SK-N-SH treated with all-trans-retinoic acid at 6 μM for 48 hours (cell line): ENCODE data around the gene IQCK.
A peak's percentile ranks its signal among the peaks of the same experiment; 100 is the strongest.

Experiments used
- ATAC-seq: fragments of 200-7000 bp; cut with Tn5 transposase; 3 replicates; pipeline ENCODE4 v1.9.1; 2020; ENCODE audit warnings: mild to moderate bottlenecking, moderate library complexity
- BACH2 ChIP-seq: fragments of 250-450 bp; sonication (Bioruptor Pico); IDR thresholded peaks from 2 replicates; pipeline ENCODE4 v1.9.0; 2021; ENCODE audit warnings: mild to moderate bottlenecking, borderline replicate concordance
- CREB5 ChIP-seq: fragments of 250-450 bp; sonication (Bioruptor Pico); IDR thresholded peaks from 2 replicates; pipeline ENCODE4 v1.5.1; 2020; ENCODE audit warnings: low read depth, mild to moderate bottlenecking, moderate library complexity
- CSDC2 ChIP-seq: fragments of 250-450 bp; sonication (Bioruptor Pico); IDR thresholded peaks from 2 replicates; pipeline ENCODE4 v1.5.0; 2020; ENCODE audit warnings: mild to moderate bottlenecking, moderate library complexity
- CSRNP3 ChIP-seq: fragments of 250-450 bp; sonication (Bioruptor Pico); IDR thresholded peaks from 2 replicates; pipeline ENCODE4 v1.5.1; 2021; ENCODE audit warnings: mild to moderate bottlenecking, moderate library complexity
- ISL1 ChIP-seq: fragments of 250-450 bp; sonication (Bioruptor Pico); IDR thresholded peaks from 2 replicates; pipeline ENCODE4 v2.1.2; 2022; ENCODE audit warnings: mild to moderate bottlenecking, moderate library complexity
- OSR1 ChIP-seq: fragments of 250-450 bp; sonication (Bioruptor Pico); IDR thresholded peaks from 2 replicates; pipeline ENCODE4 v1.8.0; 2022; ENCODE audit warnings: moderate library complexity, mild to moderate bottlenecking, inconsistent platforms
- PATZ1 ChIP-seq: fragments of 250-450 bp; sonication (Bioruptor Pico); IDR thresholded peaks from 2 replicates; pipeline ENCODE4 v1.8.0; 2020; ENCODE audit warnings: mild to moderate bottlenecking, moderate library complexity, borderline replicate concordance
- PPARA ChIP-seq: fragments of 250-450 bp; sonication (Bioruptor Pico); IDR thresholded peaks from 2 replicates; pipeline ENCODE4 v1.5.0; 2020; ENCODE audit warnings: mild to moderate bottlenecking, borderline replicate concordance
- RARB ChIP-seq: fragments of 250-450 bp; sonication (Bioruptor Pico); IDR thresholded peaks from 2 replicates; pipeline ENCODE4 v1.8.0; 2021; ENCODE audit warnings: mild to moderate bottlenecking, moderate library complexity
- SNAI2 ChIP-seq: fragments of 250-450 bp; sonication (Bioruptor Pico); IDR thresholded peaks from 2 replicates; pipeline ENCODE4 v1.5.0; 2020; ENCODE audit warnings: mild to moderate bottlenecking, moderate library complexity
- TCF4 ChIP-seq: fragments of 250-450 bp; sonication (Bioruptor Pico); IDR thresholded peaks from 2 replicates; pipeline ENCODE4 v1.8.0; 2021; ENCODE audit warnings: mild to moderate bottlenecking, moderate library complexity, borderline replicate concordance
- TOX ChIP-seq: fragments of 250-450 bp; sonication (Bioruptor Pico); IDR thresholded peaks from 2 replicates; pipeline ENCODE4 v1.8.0; 2021; ENCODE audit warnings: mild to moderate bottlenecking, moderate library complexity, borderline replicate concordance
- TSHZ2 ChIP-seq: fragments of 250-450 bp; sonication (Bioruptor Pico); IDR thresholded peaks from 2 replicates; pipeline ENCODE4 v1.5.0; 2020; ENCODE audit warnings: mild to moderate bottlenecking, moderate library complexity
- ZC3H10 ChIP-seq: fragments of 250-450 bp; sonication (Bioruptor Pico); IDR thresholded peaks from 2 replicates; pipeline ENCODE4 v1.5.1; 2021; ENCODE audit warnings: mild to moderate bottlenecking, moderate library complexity
- ZFP3 ChIP-seq: fragments of 250-450 bp; sonication (Bioruptor Pico); IDR thresholded peaks from 2 replicates; pipeline ENCODE4 v1.5.0; 2020; ENCODE audit warnings: mild to moderate bottlenecking, moderate library complexity
- ZFP30 ChIP-seq: fragments of 450-650 bp; formaldehyde crosslinking; IDR thresholded peaks from 2 replicates; pipeline ENCODE4 v1.5.0; 2022; ENCODE audit warnings: mild to moderate bottlenecking, moderate library complexity
- ZNF565 ChIP-seq: fragments of 450-650 bp; formaldehyde crosslinking; conservative IDR thresholded peaks from 2 replicates; pipeline ENCODE4 v1.5.0; 2020; ENCODE audit warnings: low read depth, mild to moderate bottlenecking, moderate library complexity
- ZNF70 ChIP-seq: fragments of 450-650 bp; formaldehyde crosslinking; IDR thresholded peaks from 2 replicates; pipeline ENCODE4 v1.5.0; 2020; ENCODE audit warnings: mild to moderate bottlenecking, moderate library complexity
- ZNF8 ChIP-seq: fragments of 450-650 bp; formaldehyde crosslinking; IDR thresholded peaks from 2 replicates; pipeline ENCODE4 v1.5.0; 2020; ENCODE audit warnings: mild to moderate bottlenecking, moderate library complexity
- TF ChIP-seq, protein P1 (sequence below): fragments of 250-450 bp; sonication (Bioruptor Pico); IDR thresholded peaks from 2 replicates; pipeline ENCODE4 v1.8.0; 2021; ENCODE audit warnings: low read depth, mild to moderate bottlenecking, moderate library complexity, borderline replicate concordance

Gene IQCK

GRCh38 chr16:19898924-19899604 is 181.0 kb downstream of the IQCK start (continued):
- no peak for TF ChIP-seq PATZ1 (CRISPR knock-in tag)
- no peak for TF ChIP-seq RARB (CRISPR knock-in tag)
- TF ChIP-seq ZNF70 (CRISPR knock-in tag) = no peak
- no peak for TF ChIP-seq SNAI2
- TF ChIP-seq OSR1 (CRISPR knock-in tag) = no peak
- no peak for TF ChIP-seq ZFP3 (CRISPR knock-in tag)

DNA sequence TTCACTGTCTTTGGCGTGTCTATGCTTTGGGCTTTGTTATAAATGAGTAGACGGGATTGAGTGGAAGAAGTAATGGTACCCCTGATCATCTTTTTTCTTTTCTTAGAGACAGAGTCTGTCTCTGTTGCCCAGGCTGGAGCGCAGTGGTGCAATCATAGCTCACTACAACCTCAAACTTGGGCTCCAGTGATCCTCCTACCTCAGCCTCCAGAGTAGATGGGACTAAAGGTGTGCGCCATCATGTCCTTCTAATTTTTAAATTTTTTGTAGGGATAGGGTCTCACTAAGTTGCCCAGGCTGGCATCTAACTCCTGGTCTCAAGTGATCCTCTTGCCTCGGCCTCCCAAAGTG is 181.5 kb downstream of the IQCK start:
- TF ChIP-seq RARB (CRISPR knock-in tag) = no peak
- no peak for TF ChIP-seq ZC3H10 (CRISPR knock-in tag)
- no peak for TF ChIP-seq SNAI2
- no peak for TF ChIP-seq ZFP30
- no peak for TF ChIP-seq ZNF565 (CRISPR knock-in tag)
- TF ChIP-seq BACH2 (CRISPR knock-in tag) = no peak
- TF ChIP-seq CSDC2 (CRISPR knock-in tag) = no peak
- no peak for TF ChIP-seq PPARA (CRISPR knock-in tag)
- TF ChIP-seq TCF4 (CRISPR knock-in tag) = no peak
- no peak for TF ChIP-seq TOX (CRISPR knock-in tag)
- no peak for TF ChIP-seq ZNF70 (CRISPR knock-in tag)
- TF ChIP-seq TSHZ2 = no peak
- TF ChIP-seq OSR1 (CRISPR knock-in tag) = no peak
- no peak for TF ChIP-seq ZNF8 (CRISPR knock-in tag)
- TF ChIP-seq ZFP3 (CRISPR knock-in tag) = no peak
- no peak for TF ChIP-seq CSRNP3 (CRISPR knock-in tag)
- TF ChIP-seq, protein P1, sequence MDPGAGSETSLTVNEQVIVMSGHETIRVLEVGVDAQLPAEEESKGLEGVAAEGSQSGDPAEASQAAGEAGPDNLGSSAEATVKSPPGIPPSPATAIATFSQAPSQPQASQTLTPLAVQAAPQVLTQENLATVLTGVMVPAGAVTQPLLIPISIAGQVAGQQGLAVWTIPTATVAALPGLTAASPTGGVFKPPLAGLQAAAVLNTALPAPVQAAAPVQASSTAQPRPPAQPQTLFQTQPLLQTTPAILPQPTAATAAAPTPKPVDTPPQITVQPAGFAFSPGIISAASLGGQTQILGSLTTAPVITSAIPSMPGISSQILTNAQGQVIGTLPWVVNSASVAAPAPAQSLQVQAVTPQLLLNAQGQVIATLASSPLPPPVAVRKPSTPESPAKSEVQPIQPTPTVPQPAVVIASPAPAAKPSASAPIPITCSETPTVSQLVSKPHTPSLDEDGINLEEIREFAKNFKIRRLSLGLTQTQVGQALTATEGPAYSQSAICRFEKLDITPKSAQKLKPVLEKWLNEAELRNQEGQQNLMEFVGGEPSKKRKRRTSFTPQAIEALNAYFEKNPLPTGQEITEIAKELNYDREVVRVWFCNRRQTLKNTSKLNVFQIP (CRISPR knock-in tag) = no peak
- TF ChIP-seq CREB5 (CRISPR knock-in tag) = no peak
- ATAC-seq = peak; percentile 33

DNA sequence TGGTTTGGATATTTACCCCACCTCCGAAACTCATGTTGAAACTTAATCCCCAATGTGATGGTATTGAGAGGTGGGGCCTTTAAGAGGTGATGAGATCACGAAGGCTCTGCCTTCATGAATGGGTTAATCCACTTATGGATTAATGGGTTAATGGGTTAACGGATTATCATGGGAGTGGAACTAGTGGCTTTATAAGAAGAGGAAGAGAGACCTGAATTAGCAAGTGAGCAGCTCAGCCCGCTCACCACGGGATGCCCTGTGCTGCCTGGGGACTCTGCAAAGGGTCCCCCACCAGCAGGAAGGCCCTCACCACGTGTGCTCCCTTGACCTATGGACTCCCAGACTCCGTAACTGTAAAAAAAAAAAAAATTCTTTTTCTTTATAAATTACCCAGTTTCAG is 183.1 kb downstream of the IQCK start:
- no peak for ATAC-seq

More for the DNA sequence above, 183.1 kb downstream of the IQCK start:
- TF ChIP-seq SNAI2 (no peak), CREB5 (CRISPR knock-in tag) (no peak), RARB (CRISPR knock-in tag) (no peak), PPARA (CRISPR knock-in tag) (no peak), ISL1 (no peak), BACH2 (CRISPR knock-in tag) (no peak), TCF4 (CRISPR knock-in tag) (no peak), ZFP30 (no peak), ZC3H10 (CRISPR knock-in tag) (no peak), OSR1 (CRISPR knock-in tag) (no peak)
- TF ChIP-seq, protein P1 (CRISPR knock-in tag) = no peak
- TF ChIP-seq, all 23 proteins: peak for 0
